ENCODE data around the gene GPATCH2L. TPM values are rescaled to one million over a fixed set of nuclear protein-coding genes. Genes with fewer than 3 reads are reported as not detected.

The GPATCH2L gene
- 18.0 and 29.0 TPM in 2 replicates for total RNA-seq (2014; rRNA removed; shearing (Covaris generic))

- DNase-seq (ENCODE audit: low read depth) = peak; percentile 88
These were observed at the start of gene GPATCH2L for GRCh38 chr14:76151398-76152332. TSS of gene GPATCH2L (plus strand) at chr14:76151922. CDS start at chr14:76154364, 2,442 bp downstream.

GRCh38 chr14:76104802-76105355 lies 46.8 kb upstream of the GPATCH2L start:
- no peak for DNase-seq (ENCODE audit: low read depth)

- no peak for DNase-seq (ENCODE audit: low read depth)
These were observed 45.5 kb upstream of the GPATCH2L start for GRCh38 chr14:76106188-76106587.

- no peak for DNase-seq (ENCODE audit: low read depth)
These were observed 42.4 kb upstream of the GPATCH2L start for GRCh38 chr14:76109087-76109880.

- no peak for DNase-seq (ENCODE audit: low read depth)
These were observed 38.7 kb upstream of the GPATCH2L start for GRCh38 chr14:76112889-76113624.

- DNase-seq (ENCODE audit: low read depth) = no peak
These were observed 38.0 kb upstream of the GPATCH2L start for GRCh38 chr14:76113691-76114090.

GRCh38 chr14:76115010-76115422 lies 36.7 kb upstream of the GPATCH2L start:
- DNase-seq (ENCODE audit: low read depth) = no peak

- DNase-seq (ENCODE audit: low read depth) = no peak
These were observed 33.8 kb upstream of the GPATCH2L start for GRCh38 chr14:76117789-76118484.

GRCh38 chr14:76118594-76118993 lies 33.1 kb upstream of the GPATCH2L start:
- no peak for DNase-seq (ENCODE audit: low read depth)

GRCh38 chr14:76121089-76121748 lies 30.5 kb upstream of the GPATCH2L start:
- no peak for DNase-seq (ENCODE audit: low read depth)

- no peak for DNase-seq (ENCODE audit: low read depth)
These were observed 28.1 kb upstream of the GPATCH2L start for GRCh38 chr14:76123426-76124225.

GRCh38 chr14:76125511-76125910 lies 26.2 kb upstream of the GPATCH2L start:
- no peak for DNase-seq (ENCODE audit: low read depth)

- no peak for DNase-seq (ENCODE audit: low read depth)
These were observed 25.6 kb upstream of the GPATCH2L start for GRCh38 chr14:76126076-76126475.

GRCh38 chr14:76129851-76130576 lies 21.7 kb upstream of the GPATCH2L start:
- no peak for DNase-seq (ENCODE audit: low read depth)

- no peak for DNase-seq (ENCODE audit: low read depth)
These were observed 20.4 kb upstream of the GPATCH2L start for GRCh38 chr14:76131071-76131965.

GRCh38 chr14:76133103-76133502 lies 18.6 kb upstream of the GPATCH2L start:
- DNase-seq (ENCODE audit: low read depth) = peak; percentile 27

- no peak for DNase-seq (ENCODE audit: low read depth)
These were observed 17.5 kb upstream of the GPATCH2L start for GRCh38 chr14:76134231-76134630.

- no peak for DNase-seq (ENCODE audit: low read depth)
These were observed 16.0 kb upstream of the GPATCH2L start for GRCh38 chr14:76135722-76136121.
